Endodermal cell (in vitro differentiated cells): ENCODE measurements around the gene MBNL2. TPM values are rescaled to one million over a fixed set of nuclear protein-coding genes. Genes with fewer than 3 reads are reported as not detected.

Experiments used
- DNase-seq: peaks from one replicate; pipeline ENCODE4 v3.0.0-alpha.2; 2017
- H3K27ac ChIP-seq: 2 replicates; pipeline ENCODE4 v1.5.1; 2013; ENCODE audit warnings: mild to moderate bottlenecking, low read depth, low read length, moderate library complexity
- H3K27me3 ChIP-seq: 2 replicates; pipeline ENCODE4 v1.6.1; 2013; ENCODE audit warnings: mild to moderate bottlenecking, low read length, moderate library complexity; ENCODE audit not compliant: insufficient read depth, control insufficient read depth, poor library complexity, severe bottlenecking
- H3K36me3 ChIP-seq: 2 replicates; pipeline ENCODE4 v1.7.0; 2013; ENCODE audit warnings: mild to moderate bottlenecking, low read length, moderate library complexity; ENCODE audit not compliant: control insufficient read depth, insufficient read depth
- H3K4me1 ChIP-seq: one replicate; pipeline ENCODE4 v1.7.0; 2013; ENCODE audit warnings: low read length; ENCODE audit not compliant: control insufficient read depth, insufficient read depth
- H3K4me3 ChIP-seq: 2 replicates; pipeline ENCODE4 v1.5.1; 2013; ENCODE audit warnings: mild to moderate bottlenecking, low read length, moderate library complexity
- H3K9ac ChIP-seq: 2 replicates; pipeline ENCODE4 v1.6.1; 2013; ENCODE audit warnings: mild to moderate bottlenecking, low read length, moderate library complexity; ENCODE audit not compliant: poor library complexity, severe bottlenecking; ENCODE audit errors: extremely low read depth
- H3K9me3 ChIP-seq: 2 replicates; pipeline ENCODE4 v1.6.1; 2013; ENCODE audit warnings: mild to moderate bottlenecking, low read length, moderate library complexity; ENCODE audit not compliant: control insufficient read depth
- H3K27ac Mint-ChIP-seq: 2 replicates; pipeline ENCODE4 v1.8.0; 2020; ENCODE audit warnings: mixed read lengths
- H3K27me3 Mint-ChIP-seq: 2 replicates; pipeline ENCODE4 v1.8.0; 2021; ENCODE audit warnings: mild to moderate bottlenecking, mixed read lengths; ENCODE audit not compliant: insufficient read depth
- H3K36me3 Mint-ChIP-seq: 2 replicates; pipeline ENCODE4 v1.8.0; 2020; ENCODE audit warnings: low read depth, mixed read lengths
- H3K4me1 Mint-ChIP-seq: 2 replicates; pipeline ENCODE4 v1.8.0; 2020; ENCODE audit warnings: mixed read lengths
- H3K4me3 Mint-ChIP-seq: 2 replicates; pipeline ENCODE4 v1.8.0; 2020; ENCODE audit warnings: mild to moderate bottlenecking, moderate library complexity, mixed read lengths
- H3K9me3 Mint-ChIP-seq: 2 replicates; pipeline ENCODE4 v1.8.0; 2020; ENCODE audit warnings: mild to moderate bottlenecking, mixed read lengths
- WGBS, 2 experiments: methylation state at CpG; one replicate each; pipeline versions ENCODE4 v1.1.5 to v1.1.7; 2013; ENCODE audit warnings: missing lambda C conversion rate in 2 of 2, mixed read lengths in 1 of 2; ENCODE audit not compliant: insufficient coverage in 1 of 2, insufficient read length in 1 of 2; 5-methylcytosine and 5-hydroxymethylcytosine counted together
- total RNA-seq, 2 donors: library from RNA; stranded (reverse); fragmentation: NEBNext Ultra II Directional in 1 of 2; extraction: Animal tissue kit (Norgen Biotek cat#: 25700) in 1 of 2; gene quantifications; 2 replicates in 1 of 2; 3 replicates in 1 of 2; pipeline ENCODE4 v1.2.1, GENCODE V29; 2021
- TF ChIP-seq, protein P1 (sequence below): fragments of 200-600 bp; sonication (generic); conservative IDR thresholded peaks from 2 replicates; pipeline ENCODE4 v1.5.0; 2021; ENCODE audit warnings: antibody characterized with exemption, mild to moderate bottlenecking

The MBNL2 gene
- total RNA-seq, 2 donors from 2014 or later: 1.7 to 3.3 TPM

DNA sequence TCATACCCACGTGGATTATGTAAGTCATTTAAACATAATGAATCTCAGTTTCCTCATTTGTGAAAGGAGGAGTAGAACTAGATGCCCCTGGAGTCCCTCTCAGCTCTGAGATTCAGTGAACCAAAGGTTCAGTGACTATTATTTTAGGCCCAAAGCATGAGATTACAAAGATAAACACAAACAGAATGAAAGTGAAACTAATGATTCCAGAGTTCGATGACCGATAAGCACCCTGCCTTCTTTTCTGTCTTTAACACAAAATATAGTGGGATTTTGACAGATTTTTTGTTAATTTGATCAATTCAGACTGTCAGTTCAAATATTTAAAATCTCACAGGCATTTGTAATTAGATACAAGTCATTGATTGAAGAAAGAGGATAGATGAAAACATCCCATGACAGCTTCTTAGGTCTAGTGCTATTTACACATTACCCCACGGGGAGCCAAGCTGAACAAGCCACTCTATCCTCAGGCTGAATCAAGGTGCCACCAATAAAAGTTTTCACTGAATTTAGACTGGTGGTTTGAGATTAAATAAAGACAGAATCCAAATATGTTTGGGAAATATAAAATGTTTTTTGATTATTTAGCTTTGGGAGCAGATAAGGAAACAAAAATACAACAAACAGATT, 147.2 kb downstream of the MBNL2 start:
- Histone ChIP-seq H3K9ac (no peak overlapping the region), H3K27me3 (no peaks in the 10 kb centered on the region), H3K4me3 (no peak overlapping the region), H3K36me3 (no peaks in the 10 kb centered on the region), H3K27ac (no peak overlapping the region), H3K4me1 (no peaks in the 10 kb centered on the region), H3K9me3 (no peaks in the 10 kb centered on the region)
- Mint-ChIP-seq H3K36me3 (no peaks in the 10 kb centered on the region), H3K9me3 (no peaks in the 10 kb centered on the region), H3K27me3 (no peaks in the 10 kb centered on the region), H3K4me1 (peaks cover 17% of the 10 kb centered on the region), H3K4me3 (no peak overlapping the region), H3K27ac (no peak overlapping the region)
- TF ChIP-seq, protein P1, sequence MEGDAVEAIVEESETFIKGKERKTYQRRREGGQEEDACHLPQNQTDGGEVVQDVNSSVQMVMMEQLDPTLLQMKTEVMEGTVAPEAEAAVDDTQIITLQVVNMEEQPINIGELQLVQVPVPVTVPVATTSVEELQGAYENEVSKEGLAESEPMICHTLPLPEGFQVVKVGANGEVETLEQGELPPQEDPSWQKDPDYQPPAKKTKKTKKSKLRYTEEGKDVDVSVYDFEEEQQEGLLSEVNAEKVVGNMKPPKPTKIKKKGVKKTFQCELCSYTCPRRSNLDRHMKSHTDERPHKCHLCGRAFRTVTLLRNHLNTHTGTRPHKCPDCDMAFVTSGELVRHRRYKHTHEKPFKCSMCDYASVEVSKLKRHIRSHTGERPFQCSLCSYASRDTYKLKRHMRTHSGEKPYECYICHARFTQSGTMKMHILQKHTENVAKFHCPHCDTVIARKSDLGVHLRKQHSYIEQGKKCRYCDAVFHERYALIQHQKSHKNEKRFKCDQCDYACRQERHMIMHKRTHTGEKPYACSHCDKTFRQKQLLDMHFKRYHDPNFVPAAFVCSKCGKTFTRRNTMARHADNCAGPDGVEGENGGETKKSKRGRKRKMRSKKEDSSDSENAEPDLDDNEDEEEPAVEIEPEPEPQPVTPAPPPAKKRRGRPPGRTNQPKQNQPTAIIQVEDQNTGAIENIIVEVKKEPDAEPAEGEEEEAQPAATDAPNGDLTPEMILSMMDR: no peak
- DNase-seq: no peak
- WGBS, 2 experiments: 94 to 97% methylated on average over 3 of the region's 4 CpGs

DNA sequence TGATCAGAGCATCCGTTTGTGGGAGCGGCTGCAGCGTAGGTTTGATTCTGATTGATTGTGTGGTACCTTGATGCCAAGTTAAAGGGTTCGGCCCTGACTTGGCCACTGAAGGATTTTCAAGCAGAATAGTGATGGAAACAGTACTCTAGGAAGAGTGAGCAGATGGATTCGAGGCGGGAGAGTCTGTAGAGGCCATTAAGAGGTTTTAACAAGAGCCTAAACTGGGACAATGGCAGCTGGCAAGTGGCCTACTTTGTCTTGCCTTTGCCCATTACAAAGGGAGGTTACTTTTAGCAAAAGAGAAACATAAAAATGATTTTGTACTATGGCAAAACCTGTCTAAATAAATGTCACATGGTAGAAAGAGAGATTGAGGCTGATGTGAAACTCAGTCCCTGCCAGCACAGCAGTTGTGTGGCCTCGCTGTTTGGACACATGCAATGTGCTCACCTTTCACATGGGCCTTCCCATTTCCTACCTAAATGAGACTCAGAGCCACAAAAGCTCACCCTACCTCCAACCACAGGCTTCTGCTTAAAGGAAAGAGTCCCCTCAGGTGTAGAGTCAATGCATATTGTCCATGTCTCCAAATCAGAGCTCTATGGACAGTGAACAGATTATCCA, 149.5 kb downstream of the MBNL2 start:
- Mint-ChIP-seq H3K4me1 (peaks cover 12% of the 10 kb centered on the region), H3K4me3 (no peak overlapping the region), H3K9me3 (no peaks in the 10 kb centered on the region), H3K36me3 (no peaks in the 10 kb centered on the region), H3K27me3 (peaks cover 2% of the 10 kb centered on the region), H3K27ac (no peak overlapping the region)
- no peak for DNase-seq
- TF ChIP-seq, protein P1: no peak
- Histone ChIP-seq H3K9me3 (no peaks in the 10 kb centered on the region), H3K4me3 (no peak overlapping the region), H3K36me3 (no peaks in the 10 kb centered on the region), H3K4me1 (no peaks in the 10 kb centered on the region), H3K9ac (no peak overlapping the region), H3K27me3 (no peaks in the 10 kb centered on the region), H3K27ac (no peak overlapping the region)
- 93 to 94% methylated on average over 6 to 7 of the region's 7 CpGs for WGBS, 2 experiments

DNA sequence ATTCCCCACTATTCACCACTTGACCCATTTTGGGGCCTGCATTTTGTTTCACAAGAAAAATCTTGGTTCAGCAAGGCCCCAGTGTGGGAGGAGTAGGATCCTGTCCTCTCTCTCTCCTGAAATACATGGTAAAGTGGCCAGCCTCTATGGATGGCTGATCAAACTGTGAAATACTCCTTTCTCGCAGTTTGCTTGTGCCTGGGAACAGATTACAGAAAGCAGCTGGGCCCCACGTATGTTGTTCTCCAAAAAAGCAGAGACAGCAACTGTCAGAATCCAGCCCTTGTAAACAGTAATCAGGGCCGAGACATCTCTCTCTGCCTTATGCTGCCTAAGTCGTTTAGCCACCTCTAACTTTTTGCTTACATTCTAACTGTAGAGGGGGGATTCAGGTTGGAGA, 150.8 kb downstream of the MBNL2 start:
- TF ChIP-seq, protein P1: no peak

More for the DNA sequence above, 150.8 kb downstream of the MBNL2 start:
- Histone ChIP-seq H3K9me3 (no peaks in the 10 kb centered on the region), H3K9ac (no peak overlapping the region), H3K4me1 (no peaks in the 10 kb centered on the region), H3K27ac (no peak overlapping the region), H3K27me3 (no peaks in the 10 kb centered on the region), H3K4me3 (no peak overlapping the region), H3K36me3 (no peaks in the 10 kb centered on the region)
- 88 to 89% methylated on average over 2 to 4 of the region's 4 CpGs for WGBS, 2 experiments
- no peak for DNase-seq
- Mint-ChIP-seq H3K27me3 (peaks cover 2% of the 10 kb centered on the region), H3K36me3 (no peaks in the 10 kb centered on the region), H3K4me3 (no peak overlapping the region), H3K27ac (no peak overlapping the region), H3K4me1 (peaks cover 4% of the 10 kb centered on the region), H3K9me3 (no peaks in the 10 kb centered on the region)
